Tibial artery (tissue), 4 donors: Measurements from ENCODE around the gene ALX3.
A peak's percentile ranks its signal among the peaks of the same experiment; 100 is the strongest.

ENCODE experiments used
- DNase-seq, 2 donors: peaks; one replicate each; pipeline ENCODE4 v3.0.0-alpha.2; 2019
- H3K27ac ChIP-seq, 2 donors: fragments of 200-600 bp; sonication (generic) in 1 of 2; 1 replicate in 1 of 2; 2 replicates in 1 of 2; pipeline ENCODE4 v1.5.1; 2018 to 2019; ENCODE audit warnings: mild to moderate bottlenecking in 1 of 2
- H3K27me3 ChIP-seq, 2 donors: fragments of 200-600 bp; sonication (generic) in 1 of 2; one replicate each; pipeline versions ENCODE4 v1.5.1 to v1.6.0; 2016 to 2019
- H3K36me3 ChIP-seq, 3 donors: fragments of 200-600 bp; sonication (generic) in 2 of 3; one replicate each; pipeline ENCODE4 v1.5.1; 2016 to 2019; ENCODE audit warnings: mild to moderate bottlenecking in 2 of 3
- H3K4me1 ChIP-seq, 4 donors: fragments of 200-600 bp; sonication (generic) in 2 of 4; 1 replicate in 3 of 4; 2 replicates in 1 of 4; pipeline ENCODE4 v1.5.1; 2016 to 2019
- H3K4me3 ChIP-seq, 2 donors: fragments of 200-600 bp; sonication (generic) in 1 of 2; 1 replicate in 1 of 2; 2 replicates in 1 of 2; pipeline ENCODE4 v1.5.1; 2018 to 2019; ENCODE audit warnings: mild to moderate bottlenecking in 2 of 2
- H3K9me3 ChIP-seq, 3 donors: fragments of 200-600 bp; sonication (generic) in 1 of 3; one replicate each; pipeline ENCODE4 v1.5.1; 2016 to 2019
- CTCF ChIP-seq, 2 experiments: fragments of 200-600 bp in 1 of 2; fragments of 450-650 bp in 1 of 2; IDR thresholded peaks; one replicate each; pipeline ENCODE4 v1.5.1; 2017 to 2019; ENCODE audit warnings: antibody characterized with exemption in 2 of 2, mild to moderate bottlenecking in 1 of 2, moderate library complexity in 1 of 2
- intact Hi-C: fragments of 100-400 bp; cut with DNase I; formaldehyde crosslinking; loops from one replicate; pipeline ENCODE4 v1.15.0; 2023; ENCODE audit warnings: low total_unique reads

ALX3 gene

GRCh38 chr1:110011527-110012041 is 58.9 kb downstream of the ALX3 start:
- Histone ChIP-seq H3K9me3 (no peaks in the 10 kb centered on the region), H3K27ac (no peak overlapping the region), H3K36me3 (peaks cover 74 to 79% (median 76%) of the 10 kb centered on the region in 3 donors), H3K4me3 (no peak overlapping the region), H3K27me3 (no peaks in the 10 kb centered on the region), H3K4me1 (peaks cover 0 to 11% (median under 1%) of the 10 kb centered on the region in 4 donors)
- intact Hi-C loops, result no loop called here
- DNase-seq, result no peak
- TF ChIP-seq CTCF (IDR thresholded peaks at IDR 0.05), result peak in 1 of 2 experiments; percentile 16
